Panc1 (cell line): Measurements from ENCODE around the gene SCP2D1. TPM values are rescaled to one million over a fixed set of nuclear protein-coding genes. Genes with fewer than 3 reads are reported as not detected.

Experiments used
- ATAC-seq: fragments of 200-7000 bp; cut with Tn5 transposase; 2 replicates; pipeline ENCODE4 v1.9.1; 2020; ENCODE audit warnings: mild to moderate bottlenecking, moderate library complexity
- BruUV-seq: library from RNA; stranded (reverse); fragments of 400-500 nt; replicated peaks from 2 replicates; lab custom pipeline; 2021; lab: Mats Ljungman, UMichigan
- CTCF ChIA-PET: fragments of 300-600 bp; sonication (Branson Sonifier 250); formaldehyde crosslinking; loops from one replicate; lab custom pipeline; 2022; ENCODE audit warnings: antibody characterized with exemption; lab: Charles Lee
- POLR2A ChIA-PET: fragments of 300-600 bp; sonication (Branson Sonifier 250); formaldehyde crosslinking; loops from one replicate; lab custom pipeline; 2022; ENCODE audit warnings: antibody characterized with exemption; lab: Charles Lee
- DNase-seq: peaks from one replicate; pipeline ENCODE4 v3.0.0-alpha.2; 2010; ENCODE audit warnings: low read depth, low spot score
- H3K27ac ChIP-seq: 2 replicates; pipeline ENCODE4 v1.5.1; 2011; ENCODE audit warnings: mild to moderate bottlenecking, low read length, inconsistent platforms
- H3K27me3 ChIP-seq: fragments of 200-500 bp; sonication (Bioruptor generic); 2 replicates; pipeline ENCODE4 v1.6.0; 2014; ENCODE audit warnings: low read length, inconsistent platforms; ENCODE audit not compliant: control insufficient read depth, insufficient read depth
- H3K36me3 ChIP-seq: fragments of 200-500 bp; sonication (Bioruptor generic); 2 replicates; pipeline ENCODE4 v1.5.1; 2014; ENCODE audit warnings: inconsistent platforms, mild to moderate bottlenecking, low read length, moderate library complexity; ENCODE audit not compliant: control insufficient read depth, insufficient read depth
- H3K4me1 ChIP-seq: 2 replicates; pipeline ENCODE4 v1.5.1; 2011; ENCODE audit warnings: inconsistent platforms, mild to moderate bottlenecking, low read length, moderate library complexity; ENCODE audit not compliant: control insufficient read depth, insufficient read depth
- H3K4me3 ChIP-seq, 2 experiments: 2 replicates each; pipeline ENCODE4 v1.5.1; 2011 to 2012; ENCODE audit warnings: low read depth in 2 of 2, low read length in 2 of 2, mild to moderate bottlenecking in 2 of 2, inconsistent platforms in 1 of 2, moderate library complexity in 1 of 2
- H3K9me3 ChIP-seq: fragments of 200-500 bp; sonication (Bioruptor generic); 2 replicates; pipeline ENCODE4 v1.5.1; 2014; ENCODE audit warnings: low read depth, mild to moderate bottlenecking, inconsistent platforms, low read length, moderate library complexity; ENCODE audit not compliant: control insufficient read depth, insufficient read depth
- CTCF ChIP-seq: fragments of 450-650 bp; IDR thresholded peaks from 2 replicates; pipeline ENCODE4 v1.5.1; 2017; ENCODE audit warnings: mild to moderate bottlenecking
- POLR2AphosphoS5 ChIP-seq: IDR thresholded peaks from 2 replicates; pipeline ENCODE4 v1.6.1; 2012; ENCODE audit warnings: mild to moderate bottlenecking, low read depth, low read length, moderate library complexity
- REST ChIP-seq, 2 experiments: IDR thresholded peaks; 2 replicates each; pipeline ENCODE4 v1.6.1; 2011 to 2012; ENCODE audit warnings: low read depth in 2 of 2, control low read depth in 1 of 2, low read length in 1 of 2, mild to moderate bottlenecking in 1 of 2, moderate library complexity in 1 of 2; ENCODE audit not compliant: insufficient read depth in 1 of 2
- SIN3A ChIP-seq: IDR thresholded peaks from 2 replicates; pipeline ENCODE4 v1.6.1; 2012; ENCODE audit warnings: low read depth, mild to moderate bottlenecking, low read length, moderate library complexity, borderline replicate concordance; ENCODE audit not compliant: insufficient read depth
- TCF7L2 ChIP-seq: IDR thresholded peaks from 2 replicates; pipeline ENCODE4 v1.6.1; 2011; ENCODE audit warnings: mild to moderate bottlenecking, low read depth, low read length, inconsistent platforms
- in situ Hi-C: cut with HindIII; loops from 2 replicates; pipeline ENCODE4 v1.10.0; 2016; ENCODE audit warnings: low sequenced_read_pairs, low pct_unique_long_range_greater_than_20kb
- intact Hi-C: fragments of 100-400 bp; cut with micrococcal nuclease; formaldehyde crosslinking; loops from one replicate; pipeline ENCODE4 v1.10.0; 2022; ENCODE audit not compliant: unreplicated experiment
- total RNA-seq: library from RNA; stranded (reverse); gene quantifications from one replicate; pipeline ENCODE4 v1.2.1, GENCODE V29; 2021; ENCODE audit not compliant: unreplicated experiment

SCP2D1 gene
- total RNA-seq, 1 experiment from 2014 or later = not detected

GRCh38 chr20:18855882-18856281, 42.3 kb downstream of the SCP2D1 start:
- Histone ChIP-seq H3K27me3 (no peaks in the 10 kb centered on the region), H3K9me3 (no peaks in the 10 kb centered on the region), H3K4me3 (no peak overlapping the region), H3K4me1 (no peaks in the 10 kb centered on the region), H3K36me3 (no peaks in the 10 kb centered on the region), H3K27ac (no peak overlapping the region)
- intact Hi-C loops (no loop called here), in situ Hi-C loops (no loop called here)
- CTCF ChIA-PET = no interaction called here
- BruUV-seq = no TSS peak
- POLR2A ChIA-PET = no interaction called here
- no peak for TF ChIP-seq SIN3A
- TF ChIP-seq CTCF = no peak
- TF ChIP-seq TCF7L2 = no peak
- TF ChIP-seq POLR2AphosphoS5 = no peak
- TF ChIP-seq REST (IDR thresholded peaks at IDR 0.05; ENCODE audit: insufficient read depth in 1 of 2, low read depth in 2 of 2, low read length in 1 of 2) = no peak
- DNase-seq (no peak), ATAC-seq (no peak)

DNA sequence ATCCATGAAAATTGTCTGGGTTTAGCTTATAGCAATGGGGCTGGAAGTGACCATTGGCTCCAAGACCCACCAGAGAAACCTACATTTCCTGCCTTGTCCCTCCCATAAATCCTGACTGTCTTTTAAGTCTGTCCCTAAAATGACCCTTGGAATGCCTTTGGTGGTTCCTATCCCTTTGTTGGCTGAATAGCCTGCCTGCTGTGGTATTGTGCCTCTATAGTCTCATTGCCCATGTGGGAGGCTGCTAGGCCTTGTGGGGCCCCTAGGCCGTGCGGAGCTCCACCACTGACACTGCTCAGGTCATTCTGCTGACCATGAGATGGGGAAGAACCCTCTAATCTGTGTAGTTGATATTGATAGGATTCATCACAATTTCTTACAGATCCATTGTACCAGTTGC, 43.3 kb downstream of the SCP2D1 start:
- ChIA-PET POLR2A (no interaction called here), CTCF (no interaction called here)

More for the DNA sequence above, 43.3 kb downstream of the SCP2D1 start:
- Histone ChIP-seq H3K4me1 (no peaks in the 10 kb centered on the region), H3K27ac (no peak overlapping the region), H3K9me3 (no peaks in the 10 kb centered on the region), H3K36me3 (no peaks in the 10 kb centered on the region), H3K27me3 (no peaks in the 10 kb centered on the region), H3K4me3 (no peak overlapping the region)
- no peak for TF ChIP-seq POLR2AphosphoS5
- TF ChIP-seq CTCF = no peak
- TF ChIP-seq SIN3A = no peak
- no peak for TF ChIP-seq TCF7L2
- TF ChIP-seq REST (IDR thresholded peaks at IDR 0.05; ENCODE audit: insufficient read depth in 1 of 2, low read depth in 2 of 2, low read length in 1 of 2) = no peak
- intact Hi-C loops (no loop called here), in situ Hi-C loops (no loop called here)
- no peak for ATAC-seq
- no TSS peak for BruUV-seq
- no peak for DNase-seq
